KMS-11 (cell line): ENCODE data around the gene GMCL2.
A peak's percentile ranks its signal among the peaks of the same experiment; 100 is the strongest.

Experiments
- H2AFZ ChIP-seq: fragments of 200-600 bp; sonication (generic); 2 replicates; pipeline ENCODE4 v1.6.1; 2016; ENCODE audit warnings: antibody characterized with exemption, mixed run types, low read depth
- H3K27ac ChIP-seq: fragments of 200-600 bp; sonication (generic); 2 replicates; pipeline ENCODE4 v1.6.1; 2016; ENCODE audit warnings: mild to moderate bottlenecking, mixed run types
- H3K27me3 ChIP-seq: fragments of 200-600 bp; sonication (generic); 2 replicates; pipeline ENCODE4 v1.6.1; 2017; ENCODE audit warnings: mild to moderate bottlenecking, low read depth, mixed run types, moderate library complexity; ENCODE audit not compliant: insufficient read depth
- H3K36me3 ChIP-seq: fragments of 200-600 bp; sonication (generic); 2 replicates; pipeline ENCODE4 v1.6.1; 2017; ENCODE audit warnings: mild to moderate bottlenecking, mixed run types; ENCODE audit not compliant: insufficient read depth
- H3K4me1 ChIP-seq: fragments of 200-600 bp; sonication (generic); 2 replicates; pipeline ENCODE4 v1.6.1; 2016; ENCODE audit warnings: mild to moderate bottlenecking, low read depth, mixed run types; ENCODE audit not compliant: poor library complexity, severe bottlenecking
- H3K4me2 ChIP-seq: fragments of 200-600 bp; sonication (generic); 2 replicates; pipeline ENCODE4 v1.7.0; 2016; ENCODE audit warnings: mild to moderate bottlenecking, mixed run types
- H3K4me3 ChIP-seq: fragments of 200-600 bp; sonication (generic); IDR thresholded peaks from 2 replicates; pipeline ENCODE4 v1.6.1; 2017; ENCODE audit warnings: low read depth, low read length, mixed read lengths; ENCODE audit not compliant: insufficient read depth
- H3K79me2 ChIP-seq: fragments of 200-600 bp; sonication (generic); 2 replicates; pipeline ENCODE4 v1.6.1; 2016; ENCODE audit warnings: low read depth, mixed run types; ENCODE audit not compliant: insufficient read depth
- H3K9ac ChIP-seq: fragments of 200-600 bp; sonication (generic); 2 replicates; pipeline ENCODE4 v1.6.1; 2016; ENCODE audit warnings: mild to moderate bottlenecking, mixed run types
- H4K20me1 ChIP-seq: fragments of 200-600 bp; sonication (generic); 2 replicates; pipeline ENCODE4 v1.6.1; 2016; ENCODE audit warnings: mild to moderate bottlenecking, mixed run types; ENCODE audit not compliant: insufficient read depth
- CTCF ChIP-seq: fragments of 200-600 bp; sonication (generic); conservative IDR thresholded peaks from 2 replicates; pipeline ENCODE4 v1.6.1; 2017; ENCODE audit warnings: low read depth, mild to moderate bottlenecking, antibody characterized with exemption, low read length, moderate library complexity, mixed read lengths

The GMCL2 gene

DNA sequence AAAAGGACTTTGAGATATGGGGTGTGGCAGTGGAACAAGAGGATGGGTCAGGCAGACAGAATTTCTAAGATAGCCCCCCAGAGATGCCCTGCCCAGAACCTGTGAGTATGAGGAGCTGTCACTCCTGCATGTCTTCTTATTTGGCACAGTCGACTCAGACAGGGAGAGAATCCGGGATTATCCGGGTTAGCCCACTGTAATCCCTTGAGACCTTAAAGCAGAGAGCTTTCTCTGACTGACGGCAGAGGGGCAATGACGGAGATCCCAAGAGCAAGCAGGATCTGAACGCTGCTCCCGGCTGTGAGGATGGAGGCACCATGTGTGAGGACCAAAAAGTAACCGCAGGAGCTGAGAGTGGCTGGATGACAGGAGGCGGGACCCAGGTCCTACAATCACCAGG is 24.7 kb downstream of the GMCL2 start:
- Histone ChIP-seq H3K4me1 (no peaks in the 10 kb centered on the region), H3K9ac (no peak overlapping the region), H3K79me2 (no peaks in the 10 kb centered on the region), H4K20me1 (no peaks in the 10 kb centered on the region), H3K4me2 (no peak overlapping the region), H2AFZ (no peak overlapping the region), H3K27me3 (no peaks in the 10 kb centered on the region), H3K27ac (no peak overlapping the region), H3K36me3 (no peaks in the 10 kb centered on the region), H3K4me3 (no peak overlapping the region)
- no peak for TF ChIP-seq CTCF

DNA sequence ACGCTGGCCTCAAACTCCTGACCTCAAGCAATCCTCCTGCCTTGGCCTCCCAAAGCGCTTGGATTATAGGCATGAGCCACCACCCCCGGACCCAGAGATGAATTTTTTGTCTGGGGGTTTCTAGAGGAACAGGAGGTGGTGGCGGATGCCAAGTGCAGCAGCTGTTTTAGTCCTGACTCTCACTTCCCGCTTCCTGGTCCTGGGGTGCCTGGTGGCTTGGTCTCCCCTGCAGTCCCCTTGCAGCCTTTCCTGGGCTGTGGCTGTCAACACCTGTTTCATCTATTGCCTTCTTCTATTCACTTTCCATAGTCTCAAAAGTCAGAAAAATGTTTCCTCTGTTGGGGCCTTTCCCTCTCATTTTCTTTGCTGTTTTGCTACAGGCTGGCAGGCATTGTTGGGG is 27.0 kb downstream of the GMCL2 start:
- no peak overlapping the region for H3K9ac ChIP-seq
- H3K27ac ChIP-seq: no peak overlapping the region
- H3K4me2 ChIP-seq: no peak overlapping the region
- no peak overlapping the region for H2AFZ ChIP-seq
- no peaks in the 10 kb centered on the region for H4K20me1 ChIP-seq
- H3K4me3 ChIP-seq: no peak overlapping the region
- H3K4me1 ChIP-seq: no peaks in the 10 kb centered on the region
- TF ChIP-seq CTCF: no peak
- H3K27me3 ChIP-seq: no peaks in the 10 kb centered on the region
- no peaks in the 10 kb centered on the region for H3K79me2 ChIP-seq
- H3K36me3 ChIP-seq: no peaks in the 10 kb centered on the region

GRCh38 chr5:178155065-178155464 is 32.1 kb downstream of the GMCL2 start:
- Histone ChIP-seq H3K79me2 (peaks cover 11% of the 10 kb centered on the region; the same call in 1 of the 2 replicates), H3K4me1 (no peaks in the 10 kb centered on the region), H3K27me3 (no peaks in the 10 kb centered on the region), H3K4me2 (no peak overlapping the region), H3K27ac (no peak overlapping the region), H3K9ac (no peak overlapping the region), H4K20me1 (no peaks in the 10 kb centered on the region), H3K36me3 (no peaks in the 10 kb centered on the region), H3K4me3 (no peak overlapping the region), H2AFZ (no peak overlapping the region)
- no peak for TF ChIP-seq CTCF

DNA sequence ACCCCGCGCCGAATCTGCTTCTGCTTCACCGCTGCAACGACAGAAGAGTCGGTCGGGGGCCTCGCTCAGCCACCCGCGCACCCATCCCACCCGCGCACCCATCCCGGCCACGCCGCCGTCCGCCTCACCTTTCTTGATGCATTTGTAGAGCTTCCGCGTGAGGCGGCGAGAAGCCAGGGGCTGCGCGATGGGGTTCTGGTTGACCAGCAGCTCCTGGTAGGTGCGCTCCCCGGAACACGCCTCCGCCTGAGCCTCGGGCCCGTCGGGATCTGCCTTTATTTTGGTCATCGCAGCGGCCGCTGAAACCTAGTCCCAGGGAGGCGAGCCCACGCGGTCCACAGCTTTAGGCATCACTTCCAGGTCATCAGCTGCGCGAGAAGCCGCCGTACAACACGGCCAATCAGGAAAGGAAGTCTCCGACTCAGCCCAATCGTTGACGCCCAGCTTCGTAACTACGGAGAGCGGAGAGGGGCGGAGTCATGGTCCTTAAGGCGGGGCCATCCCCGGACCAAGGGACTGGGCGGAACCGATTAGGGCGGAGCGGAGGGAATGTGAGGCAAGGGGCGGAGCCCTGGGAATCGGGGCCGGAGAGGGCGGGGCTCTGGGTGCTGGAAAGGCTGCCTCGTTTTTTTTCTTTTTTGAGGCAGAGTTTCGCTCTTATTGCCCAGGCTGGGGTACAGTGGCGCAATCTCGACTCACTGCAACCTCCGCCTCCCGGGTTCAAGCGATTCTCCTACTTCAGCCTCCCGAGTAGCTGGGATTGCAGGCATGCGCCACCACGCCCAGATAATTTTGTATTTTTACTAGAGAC is 33.4 kb downstream of the GMCL2 start, which contains the start of gene NHP2:
TSS of gene NHP2 (minus strand) at position 356 of the 811 bp plus-strand sequence. CDS start at position 288, 68 bp downstream.
- peaks cover 11% of the 10 kb centered on the region; the same call in 1 of the 2 replicates for H3K79me2 ChIP-seq
- no peak within 1 kb of the TSS for H3K4me3 ChIP-seq
- H3K9ac ChIP-seq: peak within 1 kb of the TSS; percentile 53; the same call in 1 of the 2 replicates
- H3K4me1 ChIP-seq: no peaks in the 10 kb centered on the region
- peak within 1 kb of the TSS; percentile 86 for H3K4me2 ChIP-seq
- H3K27ac ChIP-seq: no peak within 1 kb of the TSS
- H2AFZ ChIP-seq: peak within 1 kb of the TSS; percentile 49; the same call in 1 of the 2 replicates
- TF ChIP-seq CTCF: no peak
- no peaks in the 10 kb centered on the region for H3K27me3 ChIP-seq
- no peaks in the 10 kb centered on the region for H4K20me1 ChIP-seq
- no peaks in the 10 kb centered on the region for H3K36me3 ChIP-seq
